SU-DHL-6 (cell line): ENCODE data around the gene CALN1.

ENCODE experiments used
- H2AFZ ChIP-seq: fragments of 200-600 bp; sonication (generic); 2 replicates; pipeline ENCODE4 v1.6.1; 2014; ENCODE audit warnings: low read depth, mild to moderate bottlenecking, moderate library complexity, mixed read lengths, antibody characterized with exemption, low read length; ENCODE audit not compliant: severe bottlenecking
- H3F3A ChIP-seq: fragments of 200-600 bp; shearing (Covaris generic); 2 replicates; pipeline ENCODE4 v1.6.0; 2016; ENCODE audit warnings: antibody characterized with exemption, mild to moderate bottlenecking; ENCODE audit not compliant: insufficient read depth
- H3K27ac ChIP-seq: fragments of 200-600 bp; sonication (generic); 2 replicates; pipeline ENCODE4 v1.5.1; 2016; ENCODE audit warnings: low read depth, mild to moderate bottlenecking, low read length, moderate library complexity, mixed read lengths
- H3K27me3 ChIP-seq: fragments of 200-600 bp; sonication (generic), shearing (Covaris generic); 2 replicates; pipeline ENCODE4 v1.6.0; 2014; ENCODE audit warnings: mild to moderate bottlenecking, low read length
- H3K36me3 ChIP-seq: fragments of 200-600 bp; sonication (generic); 2 replicates; pipeline ENCODE4 v1.6.1; 2014; ENCODE audit warnings: mild to moderate bottlenecking, low read length, mixed read lengths
- H3K4me2 ChIP-seq: fragments of 300-600, 200-600 bp; shearing (Covaris generic), sonication (generic); 2 replicates; pipeline ENCODE4 v1.6.0; 2014; ENCODE audit warnings: low read length, low read depth, mild to moderate bottlenecking; ENCODE audit not compliant: poor library complexity, severe bottlenecking
- H3K4me3 ChIP-seq: fragments of 200-600 bp; sonication (generic); 2 replicates; pipeline ENCODE4 v1.5.1; 2014; ENCODE audit warnings: antibody characterized with exemption, low read length, mild to moderate bottlenecking, mixed read lengths; ENCODE audit not compliant: insufficient read depth, poor library complexity, severe bottlenecking
- H3K79me2 ChIP-seq: fragments of 200-600 bp; sonication (generic); 2 replicates; pipeline ENCODE4 v1.6.1; 2014; ENCODE audit warnings: mild to moderate bottlenecking, low read length, moderate library complexity; ENCODE audit not compliant: insufficient read depth
- H3K9ac ChIP-seq: fragments of 200-600 bp; sonication (generic); 2 replicates; pipeline ENCODE4 v1.7.0; 2014; ENCODE audit warnings: mild to moderate bottlenecking, low read length
- H3K9me2 ChIP-seq: fragments of 200-600 bp; sonication (generic); replicated peaks from 2 replicates; pipeline ENCODE4 v1.6.1; 2014; ENCODE audit warnings: low read length; ENCODE audit not compliant: insufficient read depth
- H3K9me3 ChIP-seq: fragments of 200-600 bp; sonication (generic); 2 replicates; pipeline ENCODE4 v1.6.1; 2014; ENCODE audit warnings: low read length, mixed read lengths; ENCODE audit not compliant: insufficient read depth
- H4K20me1 ChIP-seq: fragments of 200-600 bp; sonication (generic); 2 replicates; pipeline ENCODE4 v1.6.1; 2014; ENCODE audit warnings: low read depth, mild to moderate bottlenecking, antibody characterized with exemption, low read length, moderate library complexity, mixed read lengths
- CTCF ChIP-seq: fragments of 200-600 bp; sonication (generic); IDR thresholded peaks from one replicate; pipeline ENCODE4 v1.5.1; 2017; ENCODE audit warnings: antibody characterized with exemption, mild to moderate bottlenecking, low read length, moderate library complexity; ENCODE audit not compliant: insufficient read depth, poor library complexity, severe bottlenecking
- EZH2phosphoT487 ChIP-seq: fragments of 200-600 bp; sonication (generic), shearing (Covaris generic); conservative IDR thresholded peaks from 2 replicates; pipeline ENCODE4 v1.6.1; 2018; ENCODE audit warnings: mild to moderate bottlenecking, antibody characterized with exemption, low read length, moderate library complexity, mixed read lengths

CALN1 gene

GRCh38 chr7:72326811-72327210, 85.3 kb downstream of the CALN1 start:
- no peaks in the 10 kb centered on the region for H3K9me2 ChIP-seq
- H3K9ac ChIP-seq = no peak overlapping the region
- H3K27me3 ChIP-seq = no peaks in the 10 kb centered on the region
- H2AFZ ChIP-seq = no peak overlapping the region
- no peak overlapping the region for H3K27ac ChIP-seq
- no peaks in the 10 kb centered on the region for H3K79me2 ChIP-seq
- TF ChIP-seq EZH2phosphoT487 (no peak), CTCF (no peak)
- no peaks in the 10 kb centered on the region for H3F3A ChIP-seq
- no peaks in the 10 kb centered on the region for H3K36me3 ChIP-seq
- no peak overlapping the region for H3K4me3 ChIP-seq
- no peak overlapping the region for H3K4me2 ChIP-seq
- H3K9me3 ChIP-seq = no peaks in the 10 kb centered on the region
- no peaks in the 10 kb centered on the region for H4K20me1 ChIP-seq

- H4K20me1 ChIP-seq = no peaks in the 10 kb centered on the region
- no peak for TF ChIP-seq CTCF
- no peak for TF ChIP-seq EZH2phosphoT487
- H3F3A ChIP-seq = no peaks in the 10 kb centered on the region
- no peaks in the 10 kb centered on the region for H3K9me2 ChIP-seq
- no peak overlapping the region for H3K27ac ChIP-seq
- no peaks in the 10 kb centered on the region for H3K79me2 ChIP-seq
- no peak overlapping the region for H3K4me2 ChIP-seq
- no peak overlapping the region for H3K9ac ChIP-seq
- H3K36me3 ChIP-seq = no peaks in the 10 kb centered on the region
- no peaks in the 10 kb centered on the region for H3K27me3 ChIP-seq
- H3K4me3 ChIP-seq = no peak overlapping the region
- no peak overlapping the region for H2AFZ ChIP-seq
- no peaks in the 10 kb centered on the region for H3K9me3 ChIP-seq
Observed at GRCh38 chr7:72326365-72326764, 85.8 kb downstream of the CALN1 start.

GRCh38 chr7:72325561-72325960, 86.6 kb downstream of the CALN1 start:
- Histone ChIP-seq H4K20me1 (no peaks in the 10 kb centered on the region), H2AFZ (no peak overlapping the region), H3K4me3 (no peak overlapping the region), H3K9me3 (no peaks in the 10 kb centered on the region), H3K9ac (no peak overlapping the region), H3K9me2 (no peaks in the 10 kb centered on the region), H3K79me2 (no peaks in the 10 kb centered on the region), H3K4me2 (no peak overlapping the region), H3F3A (no peaks in the 10 kb centered on the region), H3K27me3 (no peaks in the 10 kb centered on the region), H3K27ac (no peak overlapping the region), H3K36me3 (no peaks in the 10 kb centered on the region)
- TF ChIP-seq EZH2phosphoT487 = no peak
- TF ChIP-seq CTCF = no peak

GRCh38 chr7:72321637-72322036, 90.5 kb downstream of the CALN1 start:
- no peak overlapping the region for H3K4me3 ChIP-seq
- no peaks in the 10 kb centered on the region for H3F3A ChIP-seq
- no peak overlapping the region for H3K27ac ChIP-seq
- no peak overlapping the region for H3K4me2 ChIP-seq
- H3K9me3 ChIP-seq = no peaks in the 10 kb centered on the region
- no peaks in the 10 kb centered on the region for H3K9me2 ChIP-seq
- H4K20me1 ChIP-seq = no peaks in the 10 kb centered on the region
- TF ChIP-seq CTCF (no peak), EZH2phosphoT487 (no peak)
- H3K9ac ChIP-seq = no peak overlapping the region
- H3K36me3 ChIP-seq = no peaks in the 10 kb centered on the region
- no peaks in the 10 kb centered on the region; the same call in 1 of the 2 replicates for H3K27me3 ChIP-seq
- no peak overlapping the region for H2AFZ ChIP-seq
- H3K79me2 ChIP-seq = no peaks in the 10 kb centered on the region
